K562 (cell line): ENCODE results near the gene CBLIF. TPM values are rescaled to one million over a fixed set of nuclear protein-coding genes. Genes with fewer than 3 reads are reported as not detected.

Experiments used
- CHAMP1 ChIP-seq: fragments of 450-650 bp; IDR thresholded peaks from 2 replicates; pipeline ENCODE4 v1.6.1; 2016; ENCODE audit warnings: mild to moderate bottlenecking
- CXXC5 ChIP-seq: fragments of 250-450 bp; sonication (Bioruptor Pico); IDR thresholded peaks from 2 replicates; pipeline ENCODE4 v1.8.0; 2022; ENCODE audit warnings: inconsistent platforms, mild to moderate bottlenecking, moderate library complexity
- MEIS2 ChIP-seq: fragments of 450-650 bp; IDR thresholded peaks from 2 replicates; pipeline ENCODE4 v1.6.1; 2014; ENCODE audit warnings: mild to moderate bottlenecking; ENCODE audit not compliant: partially characterized antibody
- MLLT1 ChIP-seq, 2 experiments: fragments of 450-650 bp; IDR thresholded peaks; 2 replicates each; pipeline ENCODE4 v1.6.1; 2016
- POLR2AphosphoS5 ChIP-seq: IDR thresholded peaks from 2 replicates; pipeline ENCODE4 v1.6.1; 2011; ENCODE audit warnings: mild to moderate bottlenecking, low read depth, low read length, moderate library complexity; ENCODE audit not compliant: control insufficient read depth, insufficient read depth
- ZMIZ1 ChIP-seq, 2 experiments: fragments of 150-350 bp in 1 of 2; IDR thresholded peaks; 2 replicates each; pipeline ENCODE4 v1.6.1; 2012 to 2016; ENCODE audit warnings: low read depth in 2 of 2, low read length in 2 of 2, mild to moderate bottlenecking in 1 of 2, moderate library complexity in 1 of 2
- polyA plus RNA-seq, 8 experiments: library from polyadenylated mRNA; depleted of rRNA in 4 of 8; stranded (reverse) in 5 of 8; unstranded in 3 of 8; fragments of >200 nt; fragmentation: Nextera tagmentation in 2 of 8; fragmentation: Illumina TruSeq in 1 of 8; extraction: Ambion mirVana in 2 of 8; extraction: Trizol in 1 of 8; gene quantifications; 2 replicates each; pipeline versions ENCODE4 v1.2.1 to v1.2.3, GENCODE V29; 2011 to 2014; ENCODE audit warnings: inconsistent platforms in 1 of 8, missing spikeins in 1 of 8
- total RNA-seq, 7 experiments: library from RNA; depleted of rRNA in 6 of 7; stranded (reverse); fragments of >200 nt in 6 of 7; fragmentation: Illumina TruSeq in 2 of 7; extraction: Trizol in 2 of 7; gene quantifications; 2 replicates each; pipeline versions ENCODE4 v1.2.1 to v1.2.3, GENCODE V29; 2011 to 2021; ENCODE audit warnings: low replicate concordance in 1 of 7

Gene CBLIF
- total and polyA plus RNA-seq, 9 of the 15 experiments (the other 6 are each of a cell fraction or from before 2014, with no cell fraction given) = 0.07 to 0.83 (median 0.54) TPM

- TF ChIP-seq MEIS2 (peak; percentile 88), ZMIZ1 (IDR thresholded peaks at IDR 0.05; ENCODE audit: low read depth in 2 of 2, low read length in 2 of 2) (peak in 1 of 2 experiments; percentile 21; a peak in 1 of 4 replicates), POLR2AphosphoS5 (peak; percentile 53; the same call in 1 of the 2 replicates), CXXC5 (CRISPR knock-in tag) (peak; percentile 31; the same call in 1 of the 2 replicates), MLLT1 (IDR thresholded peaks at IDR 0.05) (0 out of 4 replicates have a peak, but pooled peaks of 1 of the 2 experiments have one; percentile 16), CHAMP1 (peak; percentile 64)
Observed at GRCh38 chr11:59857439-59858434, 12.4 kb upstream of the CBLIF start (continued).
